NCI-H2171 (cell line): Measurements from ENCODE around the gene SLC22A5.
A peak's percentile ranks its signal among the peaks of the same experiment; 100 is the strongest.

Source experiments
- DNase-seq: peaks from one replicate; lab custom pipeline; 2025; lab: John Stamatoyannopoulos, UW

The SLC22A5 gene

DNA sequence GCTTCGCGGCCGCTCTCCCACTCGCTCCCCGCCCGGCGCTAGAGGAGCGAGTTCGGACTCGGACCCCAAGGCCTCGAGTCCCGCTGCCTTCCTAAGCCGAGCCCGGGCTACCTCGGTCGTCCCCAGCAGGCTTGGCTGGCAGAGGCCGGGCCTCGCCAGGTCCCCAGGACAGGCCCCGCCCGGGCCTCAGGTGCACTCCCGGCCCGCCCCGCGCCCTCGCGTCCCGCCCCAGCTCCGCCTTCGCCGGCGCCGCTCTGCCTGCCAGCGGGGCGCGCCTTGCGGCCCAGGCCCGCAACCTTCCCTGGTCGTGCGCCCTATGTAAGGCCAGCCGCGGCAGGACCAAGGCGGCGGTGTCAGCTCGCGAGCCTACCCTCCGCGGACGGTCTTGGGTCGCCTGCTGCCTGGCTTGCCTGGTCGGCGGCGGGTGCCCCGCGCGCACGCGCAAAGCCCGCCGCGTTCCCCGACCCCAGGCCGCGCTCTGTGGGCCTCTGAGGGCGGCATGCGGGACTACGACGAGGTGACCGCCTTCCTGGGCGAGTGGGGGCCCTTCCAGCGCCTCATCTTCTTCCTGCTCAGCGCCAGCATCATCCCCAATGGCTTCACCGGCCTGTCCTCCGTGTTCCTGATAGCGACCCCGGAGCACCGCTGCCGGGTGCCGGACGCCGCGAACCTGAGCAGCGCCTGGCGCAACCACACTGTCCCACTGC is at the start of gene SLC22A5:
Gene SLC22A5, plus strand, starts transcription at position 237 of the 707 bp plus-strand sequence. Its CDS starts 263 bp downstream, at position 500.
- DNase-seq, result peak; percentile 59

DNA sequence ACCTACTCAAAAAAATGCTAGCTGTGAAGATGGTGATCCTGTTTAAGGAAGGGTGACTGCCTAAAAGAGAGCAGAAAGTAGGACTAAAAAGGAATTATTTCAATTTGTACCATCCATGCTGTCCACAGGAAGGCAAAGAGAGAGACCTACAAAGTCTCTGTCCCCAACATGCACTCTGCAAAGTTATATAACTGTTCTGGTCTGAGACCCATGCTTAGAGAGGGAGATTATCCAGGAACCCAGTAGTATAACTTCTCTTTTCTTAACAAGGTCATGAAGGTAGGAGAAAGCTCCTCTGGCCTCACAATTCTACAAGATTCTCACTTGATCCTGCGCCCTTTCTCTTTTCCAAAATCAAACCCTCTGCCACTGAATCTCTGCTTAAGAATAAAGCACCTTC is 49.5 kb upstream of the SLC22A5 start:
- no peak for DNase-seq

DNA sequence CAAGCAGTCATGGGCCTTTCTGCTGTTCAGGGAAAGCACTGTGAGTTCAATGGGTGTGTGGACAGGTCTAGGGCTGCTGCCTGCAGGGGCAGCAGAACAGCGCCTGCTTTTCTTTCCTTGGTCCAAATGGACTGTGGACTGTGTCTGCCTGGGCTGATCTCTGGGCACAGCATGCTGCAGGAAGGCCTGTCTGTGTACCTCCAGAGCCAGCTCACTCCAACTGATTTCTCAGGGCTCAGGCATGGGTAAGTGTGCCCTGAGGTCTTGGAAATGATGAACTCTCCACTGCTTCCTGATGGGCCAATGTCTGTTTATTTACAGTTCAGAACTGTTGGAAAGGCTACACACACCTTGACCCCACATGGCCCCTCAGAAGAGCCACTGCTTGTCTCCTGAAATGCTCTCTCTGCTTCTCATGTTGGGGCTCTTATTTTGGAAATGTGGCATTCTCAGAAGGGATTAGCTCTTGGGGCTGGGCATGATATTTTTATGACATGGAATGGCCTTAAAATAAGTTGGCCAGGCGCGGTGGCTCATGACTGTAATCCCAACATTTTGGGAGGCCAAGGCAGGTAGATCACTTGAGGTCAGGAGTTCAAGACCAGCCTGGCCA is 48.3 kb upstream of the SLC22A5 start:
- no peak for DNase-seq

DNA sequence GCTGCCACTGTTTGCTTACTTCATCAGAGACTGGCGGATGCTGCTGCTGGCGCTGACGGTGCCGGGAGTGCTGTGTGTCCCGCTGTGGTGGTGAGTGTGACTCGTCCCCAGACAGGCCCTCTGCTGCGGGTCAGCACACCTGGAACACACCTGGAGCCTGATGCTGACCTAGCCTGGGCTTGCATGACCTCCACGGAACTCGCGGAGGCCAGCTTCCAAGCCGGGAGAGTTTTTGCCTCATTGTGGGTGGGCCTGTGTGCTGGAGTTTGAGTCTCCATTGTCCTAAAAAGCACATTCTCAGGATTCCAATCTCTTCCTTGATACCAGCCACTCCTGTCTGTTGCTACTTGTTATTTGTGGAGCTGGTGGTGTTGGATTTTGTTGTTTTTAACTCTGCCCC is 47.2 kb upstream of the SLC22A5 start:
- DNase-seq, result no peak

DNA sequence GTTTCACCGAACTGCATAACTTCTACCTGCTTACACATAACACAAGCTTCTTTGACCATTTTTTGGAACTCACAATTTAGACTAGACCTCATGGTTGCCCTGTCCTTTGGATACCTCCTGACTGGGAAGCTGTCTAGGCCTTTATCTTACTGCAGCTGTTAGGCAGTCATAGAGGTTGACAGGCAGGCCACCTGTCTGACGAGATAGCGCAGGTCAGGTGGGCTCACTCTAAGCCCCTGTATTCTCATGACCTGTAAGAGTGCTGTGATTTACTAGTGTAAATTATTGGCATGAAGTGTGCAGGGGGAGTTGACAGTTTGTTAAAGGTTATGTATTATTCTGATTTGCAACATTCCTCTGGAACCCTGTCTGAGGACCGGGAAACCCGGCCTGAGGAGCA is 46.3 kb upstream of the SLC22A5 start:
- DNase-seq, result no peak

DNA sequence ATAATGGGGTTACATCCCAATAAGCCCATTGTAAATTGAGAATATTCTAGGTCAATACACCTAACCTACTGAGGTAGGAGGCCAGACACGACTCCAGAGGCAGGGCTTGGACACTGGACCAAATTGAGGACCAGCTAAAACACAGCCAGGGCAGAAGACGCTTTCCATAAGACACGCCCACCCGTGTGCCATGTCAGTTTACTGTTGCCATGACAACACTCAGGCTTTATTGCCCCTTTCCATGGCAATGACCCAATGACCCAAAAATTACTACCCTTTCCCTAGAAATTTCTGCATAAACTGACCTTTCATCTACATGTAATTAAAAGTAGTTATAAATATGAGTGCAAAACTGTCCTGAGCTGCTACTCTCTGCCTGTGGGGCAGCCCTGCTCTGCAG is 43.8 kb upstream of the SLC22A5 start:
- no peak for DNase-seq

DNA sequence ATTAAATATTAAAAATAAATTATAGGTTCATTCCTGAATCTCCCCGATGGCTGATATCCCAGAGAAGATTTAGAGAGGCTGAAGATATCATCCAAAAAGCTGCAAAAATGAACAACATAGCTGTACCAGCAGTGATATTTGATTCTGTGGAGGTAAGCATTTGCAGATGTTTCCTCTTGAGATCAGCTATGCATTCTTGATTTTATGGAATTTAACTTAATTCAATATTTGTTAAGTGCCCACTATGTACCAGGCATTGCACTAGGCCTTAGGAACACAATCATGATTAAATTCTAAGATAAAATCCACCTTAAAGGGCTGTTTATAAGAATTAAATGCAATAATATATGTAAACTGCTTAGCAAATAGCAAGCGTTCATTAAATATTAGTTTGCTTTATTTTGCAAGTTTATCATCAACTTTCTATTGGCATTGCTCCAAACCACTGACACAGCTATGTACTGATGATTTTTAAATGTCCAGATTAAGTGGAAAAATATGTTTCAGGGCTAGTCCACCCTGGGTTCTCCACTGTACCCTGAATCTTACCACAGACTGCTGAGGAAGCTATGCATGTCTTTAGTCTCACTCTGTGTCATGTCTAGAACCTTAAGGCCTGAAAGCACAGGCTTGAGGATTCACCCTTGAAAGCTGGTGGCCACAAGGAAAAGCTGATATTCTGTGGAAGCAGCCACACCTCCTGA is 42.1 kb upstream of the SLC22A5 start:
- DNase-seq, result no peak

DNA sequence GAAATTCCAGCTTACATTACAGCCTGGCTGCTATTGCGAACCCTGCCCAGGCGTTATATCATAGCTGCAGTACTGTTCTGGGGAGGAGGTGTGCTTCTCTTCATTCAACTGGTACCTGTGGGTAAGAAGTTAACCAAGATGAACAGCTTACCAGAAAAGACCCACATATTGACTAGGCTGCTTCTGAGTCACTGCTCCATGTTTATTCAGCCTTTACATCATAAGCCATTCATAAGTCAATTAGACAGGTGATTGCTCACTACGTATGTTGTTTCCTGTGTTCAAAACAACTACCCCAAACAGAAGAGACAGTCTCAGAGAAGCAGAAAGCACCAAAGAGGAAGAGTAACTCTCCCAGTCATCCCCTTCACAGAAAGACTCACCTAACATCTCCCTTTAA is 34.7 kb upstream of the SLC22A5 start:
- no peak for DNase-seq

DNA sequence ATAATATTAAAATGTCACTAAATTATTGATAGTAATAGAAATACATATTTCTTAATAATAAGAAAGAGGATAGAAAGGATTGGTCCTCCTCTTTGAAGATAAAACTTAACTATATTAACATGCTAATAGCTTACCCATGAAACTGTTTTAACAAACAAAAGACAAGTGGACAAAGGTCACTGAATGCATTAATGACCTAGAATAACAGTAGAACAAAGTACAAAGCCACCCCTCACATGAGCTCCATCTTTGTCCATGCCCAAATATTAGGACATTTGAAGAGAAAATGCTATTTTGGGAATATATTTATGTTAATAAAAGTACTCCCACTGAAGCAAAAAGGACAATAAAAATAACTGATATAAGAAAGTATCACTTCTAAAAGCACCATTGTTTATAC is 34.1 kb upstream of the SLC22A5 start:
- no peak for DNase-seq

DNA sequence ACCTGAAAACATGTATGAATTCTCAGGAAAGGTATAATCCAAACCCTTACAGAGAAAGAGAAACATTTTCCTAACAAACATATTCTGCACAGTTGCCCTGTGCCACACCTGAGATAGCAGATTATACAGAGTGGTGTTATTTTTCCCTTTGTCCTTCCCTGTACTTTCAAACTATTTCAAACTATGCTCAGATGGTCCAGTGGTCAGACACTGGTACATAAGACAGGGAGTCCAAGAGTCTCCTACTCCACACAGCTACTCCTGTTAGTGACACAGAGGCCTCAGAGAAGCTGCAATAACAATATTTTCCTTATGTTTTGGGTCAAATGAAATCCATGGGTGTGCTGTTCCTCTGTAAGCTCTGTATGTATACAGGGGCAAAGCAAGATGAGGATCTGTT is 30.0 kb upstream of the SLC22A5 start:
- DNase-seq, result no peak

DNA sequence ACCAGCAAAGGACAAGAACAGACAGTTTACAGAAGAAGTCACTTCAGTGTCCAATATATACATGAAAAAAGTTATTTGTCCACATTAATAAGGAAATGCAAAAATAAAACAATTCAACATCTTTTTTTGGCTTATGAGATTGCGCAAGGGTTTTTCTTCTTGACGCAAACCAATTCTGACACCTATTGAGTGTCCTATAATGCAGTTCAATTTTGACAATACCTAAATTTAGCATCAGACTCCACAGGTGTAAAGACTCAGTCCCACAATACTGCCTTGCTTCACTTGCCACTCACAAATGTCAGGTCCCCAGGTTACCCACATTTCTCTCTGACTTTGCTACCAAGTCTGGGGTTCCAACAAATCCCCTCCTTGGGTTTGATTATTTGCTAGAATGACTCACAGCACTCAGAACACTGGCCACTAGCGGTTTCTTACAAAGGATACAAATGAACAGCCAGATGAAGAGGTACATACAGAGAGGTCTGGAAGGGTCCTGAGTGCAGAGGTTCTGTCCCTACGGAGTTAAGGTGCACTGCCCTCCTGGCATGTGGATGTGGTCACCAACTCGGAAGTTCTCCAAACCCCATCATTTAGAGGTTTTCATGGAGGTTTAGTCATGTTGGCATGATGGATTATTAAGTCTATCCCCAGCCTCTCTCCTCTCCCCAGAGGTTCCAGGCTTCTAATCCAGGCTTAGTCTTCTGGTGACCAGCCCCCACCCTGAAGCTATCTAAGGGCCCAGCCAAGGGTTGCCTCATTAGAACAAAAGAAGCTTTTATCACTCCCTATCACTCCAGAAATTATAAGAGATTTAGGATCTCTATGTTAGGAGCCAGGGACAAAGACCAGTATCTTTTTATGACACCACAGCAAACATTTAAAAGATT is 27.0 kb upstream of the SLC22A5 start:
- DNase-seq, result no peak

DNA sequence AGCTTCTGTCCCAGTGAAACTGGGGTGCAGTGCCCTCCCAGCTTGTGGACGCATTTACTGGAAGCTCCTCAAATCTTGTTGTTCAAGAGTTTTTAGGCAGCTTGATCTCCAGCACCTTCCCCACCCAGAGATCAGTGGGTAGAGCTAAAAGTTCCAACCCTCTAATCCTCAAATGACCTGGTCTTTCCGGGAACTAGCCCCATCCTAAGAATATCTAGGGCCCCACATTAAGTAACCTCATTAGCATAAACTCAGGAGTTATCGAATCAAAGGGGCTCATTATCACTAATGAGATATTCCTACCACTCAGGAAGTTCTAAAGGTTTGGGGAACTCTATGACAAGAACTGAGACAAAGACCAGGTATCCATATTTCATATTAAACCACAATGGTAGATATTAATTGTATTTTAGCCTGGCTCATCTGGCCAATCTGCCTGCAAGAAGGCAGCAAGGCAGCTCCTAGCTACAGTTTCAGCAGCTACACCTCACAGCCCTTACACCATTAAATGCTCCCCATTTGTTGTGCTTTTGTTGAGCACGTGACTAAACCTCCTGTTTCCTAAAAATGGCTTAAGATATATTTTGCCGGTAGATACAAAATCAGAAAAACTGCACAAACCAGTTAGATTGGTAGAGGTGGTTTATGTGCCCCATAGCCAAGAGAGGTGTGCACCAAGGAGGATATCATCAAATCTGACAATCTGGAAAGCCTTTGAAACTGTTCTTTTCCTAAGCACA is 24.6 kb upstream of the SLC22A5 start:
- DNase-seq, result no peak

DNA sequence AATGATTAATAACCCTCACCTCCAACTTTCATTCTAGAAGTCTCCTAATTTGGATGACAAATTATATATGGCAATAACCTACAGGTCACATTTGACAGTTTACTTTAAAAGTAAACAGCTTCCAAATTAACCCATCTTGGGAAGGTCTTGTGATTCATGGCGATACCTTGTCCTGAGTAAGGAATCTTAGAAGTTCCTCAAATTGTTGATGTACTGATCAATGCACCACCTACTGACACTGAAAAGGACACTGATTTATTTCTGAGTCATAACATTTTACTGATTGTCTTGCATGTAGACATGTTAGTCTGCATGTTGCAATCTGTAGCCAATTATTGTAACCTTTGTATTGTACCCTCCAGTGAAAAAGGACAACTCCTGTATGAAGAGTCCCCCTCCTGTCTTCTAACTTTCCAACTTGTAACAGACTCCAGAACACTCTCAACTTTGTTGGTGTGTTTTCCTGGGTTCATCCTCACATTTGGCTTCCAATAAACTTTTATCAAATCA is 16.0 kb upstream of the SLC22A5 start:
- DNase-seq, result no peak

DNA sequence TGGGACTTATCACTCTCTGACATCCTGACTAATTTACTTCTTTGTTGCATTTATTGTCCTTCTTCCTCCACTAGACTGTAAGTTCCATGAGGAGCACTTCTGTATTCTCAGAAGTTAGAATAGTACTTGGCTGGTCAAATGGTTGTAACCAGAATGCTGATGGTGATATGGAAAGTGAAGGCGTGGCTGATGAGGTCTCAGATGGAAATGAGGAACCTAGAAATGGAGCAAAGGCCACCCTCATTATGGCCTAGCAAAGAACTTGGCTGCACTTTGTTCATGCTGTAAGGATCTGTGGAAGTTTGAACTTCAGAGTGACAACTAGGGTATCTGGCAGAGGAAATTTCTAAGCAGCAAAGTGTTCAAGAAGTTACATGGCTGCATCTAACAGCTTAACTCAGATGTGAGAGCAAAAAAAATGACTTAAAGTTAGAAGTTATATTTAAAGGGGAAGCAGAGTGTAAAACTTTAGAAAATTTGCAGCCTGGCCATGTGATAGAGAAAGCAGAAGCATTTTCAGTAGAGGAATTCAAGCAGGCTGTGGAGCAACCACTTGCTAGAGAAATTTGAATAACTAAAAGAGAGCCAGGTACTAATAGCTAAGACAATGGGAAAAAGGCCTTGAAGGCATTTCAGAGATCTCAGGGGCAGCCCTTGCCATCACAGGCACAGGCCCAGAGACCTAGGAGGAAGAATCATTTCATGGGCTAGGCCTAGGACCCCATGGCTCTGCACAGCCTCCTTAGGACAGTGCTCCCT is 14.9 kb upstream of the SLC22A5 start:
- no peak for DNase-seq

DNA sequence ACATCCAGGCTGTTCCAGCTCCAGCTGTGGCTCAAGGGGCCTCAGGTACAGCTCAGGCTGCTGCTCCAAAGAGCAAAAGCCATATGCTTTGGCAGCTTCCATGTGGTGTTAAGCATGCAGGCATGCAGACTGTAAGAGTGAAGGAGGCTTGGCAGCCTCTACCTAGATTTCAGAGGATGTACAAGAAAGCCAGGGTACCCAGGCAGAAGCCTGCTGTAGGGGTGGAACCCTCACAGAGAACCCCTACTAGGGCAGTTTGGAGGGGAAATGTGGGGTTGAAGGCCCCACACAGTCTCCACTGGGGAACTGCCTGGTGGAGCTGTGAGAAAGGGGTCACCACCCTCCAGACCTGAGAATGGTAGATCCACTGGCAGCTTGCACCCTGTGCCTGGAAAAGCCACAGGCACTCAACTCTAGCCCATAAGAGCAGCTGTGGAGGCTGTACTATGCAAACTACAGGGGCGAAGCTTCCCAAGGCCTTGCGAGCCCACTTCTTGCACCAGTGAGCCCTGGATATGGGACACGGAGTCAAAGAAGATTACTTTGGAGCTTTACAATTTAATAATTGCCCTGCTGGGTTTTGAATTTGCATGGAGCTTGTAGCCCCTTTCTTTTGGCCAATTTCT is 14.3 kb upstream of the SLC22A5 start:
- no peak for DNase-seq

DNA sequence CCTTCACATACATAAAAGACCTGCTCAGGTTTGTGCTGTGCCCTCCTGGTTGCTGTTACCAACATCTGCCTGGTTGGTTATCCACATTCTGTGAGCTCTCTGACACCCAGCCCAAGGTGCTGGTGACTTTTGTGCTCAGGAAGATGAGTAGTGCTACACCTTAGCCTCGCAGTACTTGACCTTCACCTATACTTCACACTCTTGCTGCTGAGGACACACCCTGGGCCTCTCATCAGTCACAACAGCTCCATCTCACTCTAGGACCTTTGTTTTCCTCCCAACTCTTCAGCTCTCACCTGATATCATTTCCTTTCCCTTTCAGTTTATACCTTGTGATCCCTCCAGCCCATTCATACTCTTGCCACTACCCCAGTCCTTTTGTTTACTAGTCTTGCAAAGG is 10.7 kb upstream of the SLC22A5 start:
- DNase-seq, result no peak

DNA sequence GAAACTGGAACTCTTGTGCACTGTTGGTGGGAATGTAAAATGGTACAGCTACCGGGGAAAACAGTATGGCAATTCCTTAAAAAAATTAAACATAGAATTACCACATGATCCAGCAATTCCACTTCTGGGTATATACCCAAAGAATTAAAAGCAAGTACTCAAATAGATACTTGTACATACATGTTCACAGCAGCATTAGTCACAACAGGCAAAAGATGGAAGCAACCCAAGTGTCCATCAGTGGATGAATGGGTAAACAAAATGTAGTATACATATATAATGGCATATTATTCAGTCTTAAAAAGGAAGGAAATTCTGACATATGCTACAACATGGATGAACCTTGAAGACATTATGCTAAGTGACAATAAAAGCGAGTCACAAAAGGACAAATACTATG is 7.4 kb upstream of the SLC22A5 start:
- DNase-seq, result no peak

DNA sequence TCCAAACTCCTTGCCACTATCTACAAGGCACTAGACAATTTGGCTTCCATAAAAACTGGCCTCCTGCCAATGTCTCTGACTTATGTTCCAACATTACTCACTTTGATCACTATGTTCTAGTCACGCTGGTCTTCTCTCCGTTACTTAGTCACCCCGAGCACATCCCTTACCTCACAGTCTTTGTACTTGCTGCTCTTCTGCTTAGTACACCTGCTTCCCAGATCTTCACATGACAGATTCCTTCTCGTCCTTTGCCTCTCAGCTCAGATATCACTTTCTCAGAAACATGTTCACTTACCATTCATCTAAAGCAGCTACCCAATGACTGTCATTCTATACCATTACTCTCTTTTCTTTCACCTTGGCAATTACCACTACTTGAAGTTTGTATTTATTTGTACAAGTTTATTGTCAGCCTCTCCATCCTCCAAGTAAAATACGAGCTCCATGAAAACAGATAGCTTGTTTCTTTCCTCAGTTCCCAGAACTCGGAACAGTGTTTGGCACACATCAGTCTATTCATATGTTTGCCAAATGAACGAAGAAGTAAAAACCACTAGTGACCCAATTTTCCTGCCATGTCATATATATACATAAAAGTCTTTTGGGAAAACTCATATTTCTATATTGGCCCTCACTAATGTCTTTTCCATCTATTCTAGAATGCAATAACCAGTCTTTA is 5.9 kb upstream of the SLC22A5 start:
- no peak for DNase-seq

DNA sequence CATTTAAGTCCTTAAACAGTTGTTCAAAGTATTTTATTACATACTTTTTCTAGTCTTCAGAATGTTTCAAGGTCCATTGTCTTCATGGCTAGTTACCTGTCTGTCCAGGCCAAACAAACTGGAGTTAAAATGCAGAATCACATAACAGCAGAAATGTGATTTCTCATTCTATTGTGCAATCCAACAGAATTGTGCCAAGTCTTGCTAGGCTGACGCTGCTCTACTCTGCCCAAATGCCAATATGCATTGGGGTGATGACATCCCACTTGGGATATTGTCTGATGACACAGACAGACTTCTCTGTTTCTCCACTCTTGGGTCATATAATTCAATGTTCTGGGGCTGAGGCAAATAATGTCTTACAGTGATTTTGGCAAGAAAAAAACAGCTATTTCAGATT is 5.2 kb upstream of the SLC22A5 start:
- DNase-seq, result no peak

DNA sequence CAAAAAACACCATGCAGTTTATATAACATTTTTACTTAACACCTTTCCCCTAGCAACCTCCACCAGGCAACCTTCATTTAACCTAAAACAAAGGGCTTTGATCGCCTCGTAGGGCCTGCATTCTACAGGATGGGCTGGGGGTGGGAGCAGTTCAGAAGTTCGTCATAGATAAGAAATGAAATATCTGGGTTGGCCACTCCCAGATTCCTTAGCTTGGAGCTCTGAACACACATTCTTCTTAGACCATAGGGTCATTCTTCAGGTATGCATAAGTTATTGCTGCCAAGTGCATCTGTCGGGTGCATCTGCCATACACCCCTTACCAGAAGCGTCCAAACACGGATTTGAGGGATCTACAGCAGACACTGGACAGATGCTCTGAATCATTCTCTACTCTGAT is 4.3 kb upstream of the SLC22A5 start:
- DNase-seq, result no peak
